Central memory CD8-positive, alpha-beta T cell (primary cell): ENCODE results near the gene TTLL11.
"Not testable (repeated sequence)": the region's sequence is repeated elsewhere in the genome, so short reads cannot be mapped to it uniquely, and the experiment has no call there.

Experiments used
- ATAC-seq: fragments of 150-1000 bp; cut with Tn5 transposase; replicated peaks from 2 replicates; pipeline ENCODE4 v1.10.0; 2022; ENCODE audit warnings: mild to moderate bottlenecking, moderate FRiP score, moderate number of reproducible peaks; ENCODE audit not compliant: poor library complexity, severe bottlenecking; ENCODE audit errors: extremely low read depth
- DNase-seq, 2 donors: peaks; one replicate each; pipeline ENCODE4 v3.0.0; 2021; ENCODE audit warnings: low spot score in 2 of 2
- H3K27ac Mint-ChIP-seq: one replicate; pipeline ENCODE4 v1.8.0; 2022; ENCODE audit warnings: low read depth, mild to moderate bottlenecking, moderate library complexity, mixed read lengths
- H3K27me3 Mint-ChIP-seq: one replicate; pipeline ENCODE4 v1.8.0; 2022; ENCODE audit warnings: mixed read lengths
- H3K36me3 Mint-ChIP-seq: one replicate; pipeline ENCODE4 v1.8.0; 2022; ENCODE audit warnings: mild to moderate bottlenecking, moderate library complexity, mixed read lengths; ENCODE audit not compliant: insufficient read depth
- H3K4me1 Mint-ChIP-seq: one replicate; pipeline ENCODE4 v1.8.0; 2022; ENCODE audit warnings: mixed read lengths
- H3K4me3 Mint-ChIP-seq: one replicate; pipeline ENCODE4 v1.8.0; 2022; ENCODE audit warnings: mild to moderate bottlenecking, moderate library complexity, mixed read lengths
- H3K9me3 Mint-ChIP-seq: one replicate; pipeline ENCODE4 v1.8.0; 2022; ENCODE audit warnings: mixed read lengths

Gene TTLL11

DNA sequence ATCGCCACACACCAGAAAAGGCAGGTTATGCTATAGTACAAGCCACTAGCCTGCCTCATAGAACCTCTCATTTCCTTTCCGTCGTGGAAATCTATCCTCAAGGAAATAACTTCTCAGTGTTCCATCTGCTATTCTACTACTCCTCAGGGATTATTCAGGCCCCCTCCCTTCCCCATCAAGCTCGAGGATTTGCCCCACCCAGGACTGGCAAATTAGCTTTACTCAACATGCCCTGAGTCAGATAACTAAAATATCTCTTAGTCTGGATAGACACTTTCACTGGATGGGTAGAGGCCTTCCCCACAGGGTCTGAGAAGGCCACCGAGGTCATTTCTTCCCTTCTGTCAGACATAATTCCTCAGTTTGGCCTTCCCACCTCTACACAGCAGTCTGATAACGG is 298.8 kb downstream of the TTLL11 start:
- H3K36me3 Mint-ChIP-seq, H3K4me3 Mint-ChIP-seq, ATAC-seq, DNase-seq, H3K4me1 Mint-ChIP-seq, H3K9me3 Mint-ChIP-seq, H3K27ac Mint-ChIP-seq: not testable (repeated sequence)
- H3K27me3 Mint-ChIP-seq: peaks cover 29% of the 10 kb centered on the region

DNA sequence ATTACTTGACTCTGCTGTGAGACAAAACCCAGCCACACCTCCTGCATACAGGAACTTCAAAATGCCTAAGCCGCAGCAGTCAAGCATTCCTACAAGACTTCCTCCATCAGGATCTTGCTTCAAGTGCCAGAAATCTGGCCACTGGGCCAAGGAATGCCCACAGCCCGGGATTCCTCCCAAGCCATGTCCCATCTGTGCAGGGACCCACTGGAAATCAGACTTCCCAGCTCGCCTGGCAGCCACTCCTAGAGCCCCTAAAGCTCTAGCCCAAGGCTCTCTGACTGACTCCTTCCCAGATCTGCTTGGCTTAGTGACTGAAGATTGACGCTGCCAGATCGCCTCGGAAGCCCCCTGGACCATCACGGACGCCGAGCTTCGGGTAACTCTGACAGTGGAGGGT is 300.6 kb downstream of the TTLL11 start:
- not testable (repeated sequence) for H3K36me3 Mint-ChIP-seq, H3K4me1 Mint-ChIP-seq, ATAC-seq, DNase-seq, H3K9me3 Mint-ChIP-seq, H3K27ac Mint-ChIP-seq, H3K4me3 Mint-ChIP-seq
- peaks cover 17% of the 10 kb centered on the region for H3K27me3 Mint-ChIP-seq

DNA sequence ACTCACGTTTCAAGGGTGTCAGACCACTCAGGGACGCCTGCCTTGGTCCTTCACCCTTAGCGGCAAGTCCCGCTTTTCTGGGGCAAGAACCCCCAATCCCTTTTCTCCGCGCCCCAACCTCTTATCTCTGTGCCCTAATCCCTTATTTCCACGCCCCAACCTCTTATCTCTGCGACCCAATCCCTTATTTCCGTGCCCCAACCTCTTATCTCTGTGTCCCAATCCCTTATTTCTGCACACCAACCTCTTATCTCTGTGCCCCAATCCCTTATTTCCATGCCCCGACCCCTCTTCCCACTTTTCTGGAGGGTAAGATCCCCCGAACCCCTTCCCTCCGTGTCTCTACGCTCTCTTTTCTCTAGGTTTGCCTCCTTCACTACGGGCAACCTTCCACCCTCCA is 302.3 kb downstream of the TTLL11 start:
- DNase-seq: no peak
- Mint-ChIP-seq H3K4me3 (no peak overlapping the region), H3K4me1 (no peaks in the 10 kb centered on the region), H3K36me3 (no peaks in the 10 kb centered on the region), H3K27ac (no peak overlapping the region), H3K27me3 (peaks cover 15% of the 10 kb centered on the region), H3K9me3 (no peaks in the 10 kb centered on the region)
- ATAC-seq: no peak

DNA sequence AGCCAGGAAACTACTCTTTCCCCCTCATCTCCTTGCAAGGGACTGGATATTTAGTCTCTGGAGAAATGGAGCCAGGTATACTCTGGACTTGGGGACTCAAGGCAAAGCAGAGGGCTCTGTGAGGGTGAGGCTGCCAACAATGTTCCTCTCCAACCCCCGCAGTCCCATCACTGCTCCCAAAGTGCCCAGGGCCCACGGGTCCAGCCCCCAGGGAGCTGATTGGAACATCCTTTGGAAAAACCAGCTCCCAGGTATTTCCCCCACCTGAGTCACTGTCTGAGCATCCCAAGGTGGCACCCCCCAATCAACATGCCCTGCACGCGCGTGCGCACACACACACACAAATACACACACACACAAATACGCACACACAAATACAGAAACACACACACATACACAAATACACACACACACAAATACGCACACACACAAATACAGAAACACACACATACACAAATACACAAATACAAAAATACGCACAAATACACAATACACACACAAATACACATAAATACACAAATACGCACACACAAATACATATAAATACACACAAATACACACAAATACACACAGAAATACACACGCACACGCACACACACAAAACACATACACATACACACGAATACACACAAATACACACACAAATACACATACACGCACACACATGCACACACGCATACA is 304.3 kb downstream of the TTLL11 start:
- no peak for ATAC-seq
- H3K4me1 Mint-ChIP-seq: no peaks in the 10 kb centered on the region

DNA sequence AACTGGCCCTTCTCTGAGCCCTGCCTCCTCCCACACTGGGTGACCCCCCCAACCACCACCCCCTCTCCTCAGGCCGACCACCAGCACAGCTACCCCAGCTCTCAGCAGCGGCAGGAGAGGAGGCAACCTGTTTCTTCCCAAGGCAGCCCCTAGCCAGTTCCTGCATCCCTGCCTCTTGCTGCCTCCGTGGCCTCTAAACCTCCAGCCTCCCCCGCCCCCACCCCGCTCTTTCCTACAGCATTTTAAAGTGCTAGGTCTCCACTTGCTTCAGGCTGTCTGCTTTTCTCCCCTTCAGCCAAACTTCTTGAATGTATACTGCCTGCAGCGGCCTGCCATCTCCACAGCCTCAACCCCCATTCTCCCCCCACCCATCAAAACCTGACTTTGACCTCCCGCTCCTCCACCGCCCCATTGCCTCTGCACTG is 306.1 kb downstream of the TTLL11 start:
- no peak overlapping the region for H3K27ac Mint-ChIP-seq
- no peaks in the 10 kb centered on the region for H3K9me3 Mint-ChIP-seq
- ATAC-seq (no peak), DNase-seq (no peak)
- H3K27me3 Mint-ChIP-seq: peaks cover 15% of the 10 kb centered on the region
- H3K36me3 Mint-ChIP-seq: no peaks in the 10 kb centered on the region
- H3K4me3 Mint-ChIP-seq: no peak overlapping the region
- H3K4me1 Mint-ChIP-seq: no peaks in the 10 kb centered on the region

More for the DNA sequence above, 304.3 kb downstream of the TTLL11 start:
- Mint-ChIP-seq H3K27me3 (peaks cover 15% of the 10 kb centered on the region), H3K36me3 (no peaks in the 10 kb centered on the region), H3K4me3 (no peak overlapping the region), H3K27ac (no peak overlapping the region), H3K9me3 (no peaks in the 10 kb centered on the region)
- DNase-seq: no peak

DNA sequence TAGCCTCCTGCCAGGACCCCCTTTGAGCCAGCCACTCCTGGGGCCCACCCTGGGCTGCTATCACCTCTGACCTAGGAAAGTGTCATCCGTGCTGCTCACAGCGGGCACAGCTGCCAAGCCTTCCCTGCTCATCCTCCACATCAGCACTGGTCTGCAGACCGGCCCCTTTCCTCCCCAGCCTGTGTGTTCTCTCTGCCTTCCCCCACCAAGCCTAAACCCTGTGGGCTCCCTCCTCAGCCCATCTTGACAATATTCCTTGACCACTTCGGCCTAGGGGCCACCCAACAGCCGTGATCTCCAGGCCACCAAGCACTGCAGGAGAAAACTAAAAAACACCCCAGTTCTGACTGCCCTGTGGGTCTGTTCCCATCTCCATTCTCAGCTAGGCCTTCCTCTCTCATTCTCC is 306.6 kb downstream of the TTLL11 start:
- H3K36me3 Mint-ChIP-seq: no peaks in the 10 kb centered on the region
- H3K4me1 Mint-ChIP-seq: no peaks in the 10 kb centered on the region
- H3K27ac Mint-ChIP-seq: no peak overlapping the region
- H3K9me3 Mint-ChIP-seq: no peaks in the 10 kb centered on the region
- peaks cover 14% of the 10 kb centered on the region for H3K27me3 Mint-ChIP-seq
- no peak for ATAC-seq
- DNase-seq: no peak
- no peak overlapping the region for H3K4me3 Mint-ChIP-seq

- Mint-ChIP-seq H3K4me1 (no peaks in the 10 kb centered on the region), H3K27ac (no peak overlapping the region), H3K36me3 (no peaks in the 10 kb centered on the region), H3K27me3 (peaks cover 13% of the 10 kb centered on the region), H3K9me3 (no peaks in the 10 kb centered on the region), H3K4me3 (no peak overlapping the region)
- DNase-seq: no peak
- no peak for ATAC-seq
Measured at GRCh38 chr9:121785673-121786542, 307.2 kb downstream of the TTLL11 start.

DNA sequence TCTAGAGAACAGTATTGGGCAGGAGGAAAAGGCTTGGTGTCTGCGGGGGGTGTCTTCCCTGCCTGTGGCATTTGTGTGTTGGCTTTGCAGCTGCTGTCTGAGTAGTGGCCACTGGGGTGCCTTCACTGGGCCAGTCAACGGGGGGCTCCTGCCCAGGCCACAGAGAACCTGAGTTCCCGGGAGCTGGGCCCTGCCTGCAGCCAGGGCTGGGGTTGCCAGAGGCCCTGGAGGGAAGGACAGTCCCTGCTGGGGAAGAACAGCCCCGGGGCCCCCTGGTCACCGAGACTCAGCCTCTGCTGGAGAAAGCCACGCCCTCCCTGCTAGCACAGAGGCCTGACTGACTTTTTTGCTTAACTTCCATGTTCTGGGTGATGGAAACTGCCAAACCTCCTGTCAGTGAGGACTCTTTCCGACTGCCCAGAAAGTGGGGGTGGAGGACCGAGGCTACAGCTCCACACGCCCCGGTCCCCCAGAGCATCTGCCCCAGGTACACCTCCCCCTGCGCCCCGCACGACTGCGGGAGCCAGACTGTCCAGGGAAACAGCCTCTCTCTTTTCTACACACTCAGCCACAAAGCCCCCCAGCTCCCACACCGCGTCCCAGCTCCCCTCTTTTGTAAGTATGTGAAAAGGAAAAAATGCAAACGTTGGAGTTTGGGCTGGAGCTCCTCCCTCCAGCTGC is 308.2 kb downstream of the TTLL11 start:
- Mint-ChIP-seq H3K27me3 (peaks cover 23% of the 10 kb centered on the region), H3K4me1 (no peaks in the 10 kb centered on the region), H3K4me3 (no peak overlapping the region), H3K27ac (no peak overlapping the region), H3K36me3 (no peaks in the 10 kb centered on the region), H3K9me3 (no peaks in the 10 kb centered on the region)
- ATAC-seq (no peak), DNase-seq (no peak)

GRCh38 chr9:121783521-121784507 is 309.3 kb downstream of the TTLL11 start:
- Mint-ChIP-seq H3K9me3 (no peaks in the 10 kb centered on the region), H3K4me1 (no peaks in the 10 kb centered on the region), H3K4me3 (no peak overlapping the region), H3K27me3 (peaks cover 29% of the 10 kb centered on the region), H3K36me3 (no peaks in the 10 kb centered on the region), H3K27ac (no peak overlapping the region)
- DNase-seq (no peak), ATAC-seq (no peak)

DNA sequence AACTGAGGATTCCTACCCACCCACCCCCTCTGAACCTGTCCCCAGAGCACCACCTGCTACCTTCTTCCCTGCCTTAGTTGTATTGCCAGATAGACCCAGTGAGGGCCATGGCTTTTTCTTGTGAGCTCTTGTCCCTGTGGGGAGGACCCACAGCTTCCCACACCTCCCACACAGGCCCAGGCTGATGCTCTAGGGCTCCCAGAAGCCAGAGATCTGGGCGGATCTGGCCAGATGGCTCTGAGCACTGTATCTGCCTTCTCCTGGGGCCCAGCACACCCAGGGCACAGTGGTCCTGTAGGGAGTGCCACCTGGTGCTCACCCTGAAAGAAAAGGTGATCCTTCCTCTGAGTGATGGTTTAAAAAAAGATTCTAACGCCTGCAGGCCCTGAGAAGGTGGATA is 310.0 kb downstream of the TTLL11 start:
- Mint-ChIP-seq H3K4me3 (no peak overlapping the region), H3K9me3 (no peaks in the 10 kb centered on the region), H3K27me3 (peaks cover 29% of the 10 kb centered on the region), H3K4me1 (no peaks in the 10 kb centered on the region), H3K36me3 (no peaks in the 10 kb centered on the region), H3K27ac (no peak overlapping the region)
- no peak for ATAC-seq
- no peak for DNase-seq

GRCh38 chr9:121782514-121783110 is 310.5 kb downstream of the TTLL11 start:
- peaks cover 29% of the 10 kb centered on the region for H3K27me3 Mint-ChIP-seq
- DNase-seq: no peak
- no peak overlapping the region for H3K4me3 Mint-ChIP-seq
- ATAC-seq: no peak
- H3K27ac Mint-ChIP-seq: no peak overlapping the region
- H3K36me3 Mint-ChIP-seq: no peaks in the 10 kb centered on the region
- no peaks in the 10 kb centered on the region for H3K9me3 Mint-ChIP-seq
- H3K4me1 Mint-ChIP-seq: no peaks in the 10 kb centered on the region
